ENCODE data around the gene SLC2A5.

- TF ChIP-seq RAD21 (CRISPR knock-in tag; conservative IDR thresholded peaks at IDR 0.05 in 1 of 2, IDR thresholded peaks at IDR 0.05 in 1 of 2) (no peak), SP2 (IDR thresholded peaks at IDR 0.05; ENCODE audit: extremely low read depth, low read depth, low read length, poor library complexity, severe bottlenecking) (no peak), ZNF3 (CRISPR knock-in tag; IDR thresholded peaks at IDR 0.05) (no peak), RNF2 (IDR thresholded peaks at IDR 0.05) (no peak), TSHZ1 (CRISPR knock-in tag; IDR thresholded peaks at IDR 0.05) (no peak), ETS1 (conservative IDR thresholded peaks at IDR 0.05; ENCODE audit: control insufficient read depth, low read depth, low read length) (no peak), MAFK (IDR thresholded peaks at IDR 0.05; ENCODE audit: low read length) (no peak), GABPA (tag; conservative IDR thresholded peaks at IDR 0.05; ENCODE audit: low read depth) (no peak)
Measured at GRCh38 chr1:9080705-9081291, 11.4 kb upstream of the SLC2A5 start.
